HG03442 (cell line): ENCODE measurements around the gene C8G.

ENCODE experiments used
- ATAC-seq: cut with Tn5 transposase; IDR thresholded peaks from one replicate; pipeline ENCODE4 v1.9.1; 2021; ENCODE audit warnings: mild to moderate bottlenecking, moderate library complexity; ENCODE audit not compliant: unreplicated experiment

The C8G gene

DNA sequence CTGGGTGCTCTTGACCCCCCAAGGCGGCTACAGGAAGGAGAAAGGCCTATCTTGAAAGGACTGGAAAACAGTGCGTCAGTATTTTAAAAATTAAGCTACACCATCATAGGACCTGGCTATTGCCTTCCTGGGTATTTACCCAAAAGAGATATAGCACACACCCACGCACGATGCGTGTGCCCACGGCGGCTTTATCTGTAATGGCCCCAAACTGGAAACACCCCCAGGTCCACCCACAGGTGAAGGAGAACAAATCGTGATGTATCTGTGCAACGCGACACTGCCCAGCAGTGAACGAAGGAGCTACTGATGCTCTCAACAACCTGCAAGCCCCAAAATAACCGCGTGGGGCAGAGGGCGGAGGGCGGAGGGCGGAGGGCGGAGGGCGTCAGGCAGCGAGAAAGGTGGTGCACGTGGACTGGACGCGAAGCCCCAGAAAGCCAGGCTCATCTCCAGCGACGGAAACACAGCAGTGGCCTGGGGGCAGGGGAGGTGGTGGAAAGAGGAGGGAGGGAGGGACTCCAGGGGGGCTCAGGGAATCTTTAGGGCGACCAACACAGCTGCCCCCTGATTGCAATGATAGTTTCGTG lies 19.9 kb downstream of the C8G start:
- no peak for ATAC-seq

DNA sequence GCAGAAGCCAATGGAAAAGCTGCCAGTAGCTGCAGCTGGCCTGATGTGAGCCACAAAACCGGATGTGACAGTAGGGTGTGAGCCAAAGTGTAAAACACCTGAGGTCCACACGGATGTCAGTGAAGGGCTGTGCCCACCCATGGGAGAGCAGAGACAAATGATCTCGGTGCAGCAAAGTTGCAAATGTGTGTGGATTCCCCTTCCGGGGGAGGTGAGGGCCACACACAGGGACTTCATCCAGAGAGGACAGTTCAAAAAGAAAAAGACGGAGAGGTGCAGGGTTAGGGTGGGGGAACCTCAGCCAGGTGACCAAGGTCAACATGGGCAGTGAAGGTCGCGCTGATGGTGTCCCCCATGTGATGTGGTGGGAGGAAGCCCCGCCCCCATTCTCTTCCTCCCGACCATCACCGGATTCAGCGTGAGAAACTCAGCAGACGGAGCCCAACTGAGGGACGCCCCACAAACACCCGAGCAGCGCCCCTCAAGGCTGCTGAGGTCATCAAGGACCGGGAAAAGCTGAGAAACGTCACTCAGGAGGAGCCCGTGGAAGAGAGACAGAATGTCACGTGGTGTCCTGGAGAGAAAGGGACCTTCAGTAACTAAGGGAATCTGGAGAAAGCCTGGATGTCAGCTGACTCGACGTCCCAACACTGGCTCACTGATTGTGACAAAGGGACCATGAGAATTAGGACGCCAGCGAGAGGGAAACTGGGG lies 20.9 kb downstream of the C8G start:
- no peak for ATAC-seq

DNA sequence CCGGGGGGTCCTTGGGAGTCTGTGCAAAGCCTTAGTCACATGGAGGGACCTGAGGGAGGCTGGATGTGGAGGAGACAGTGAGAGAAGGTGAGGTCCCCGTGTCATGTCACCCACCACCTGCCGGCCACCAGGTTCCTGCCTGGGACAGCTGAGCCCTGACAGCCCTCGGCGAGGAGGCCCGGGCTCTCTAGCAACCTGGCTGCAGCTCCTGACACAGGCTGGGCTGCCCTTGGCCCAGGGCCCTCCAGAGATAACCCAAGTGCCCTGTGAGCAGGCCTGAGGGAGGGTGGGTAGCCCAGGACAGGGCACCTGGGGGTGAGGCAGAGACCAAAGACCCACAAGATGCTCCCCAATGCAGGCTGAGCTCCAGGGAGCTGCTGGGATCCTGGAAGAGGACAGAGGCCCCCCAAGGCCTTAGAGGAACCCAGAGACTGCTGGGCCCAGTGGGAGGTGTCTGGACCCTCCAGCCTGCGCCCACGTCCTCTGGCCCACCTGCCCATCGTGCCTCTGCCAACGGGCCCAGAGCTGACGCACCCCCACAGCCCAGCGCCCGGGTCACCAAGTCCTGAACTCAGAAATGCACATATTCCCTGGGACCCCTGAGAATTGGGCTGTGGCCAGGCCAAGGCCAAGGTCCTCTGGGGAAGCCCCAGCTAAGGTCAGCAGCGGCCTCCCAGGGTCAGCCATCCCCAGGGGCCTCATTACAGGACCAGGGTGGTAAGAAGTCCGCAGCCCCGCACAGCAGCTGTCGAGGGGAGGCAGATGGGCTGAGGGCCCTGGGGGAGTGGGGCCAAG lies 23.5 kb downstream of the C8G start:
- ATAC-seq, result no peak

DNA sequence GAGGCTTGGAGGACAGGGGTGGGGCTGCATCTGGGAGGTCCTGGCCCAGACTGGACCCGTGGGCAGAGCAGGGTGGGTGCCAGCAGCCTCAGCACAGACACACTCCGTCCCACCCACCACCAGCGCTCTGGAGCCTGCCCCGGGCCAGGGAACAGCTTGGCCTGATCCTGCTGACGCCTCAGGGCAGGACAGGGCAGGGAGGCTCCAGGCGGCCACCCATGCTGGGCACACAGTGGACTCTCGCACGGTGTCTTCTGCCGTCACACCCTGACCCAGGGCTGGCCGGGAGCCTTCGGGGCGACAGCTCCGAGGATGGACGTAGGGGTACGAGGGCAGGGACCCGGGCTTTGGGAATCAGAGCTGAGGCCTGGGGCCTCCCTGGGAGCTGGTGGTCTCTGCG lies 24.1 kb downstream of the C8G start:
- no peak for ATAC-seq

DNA sequence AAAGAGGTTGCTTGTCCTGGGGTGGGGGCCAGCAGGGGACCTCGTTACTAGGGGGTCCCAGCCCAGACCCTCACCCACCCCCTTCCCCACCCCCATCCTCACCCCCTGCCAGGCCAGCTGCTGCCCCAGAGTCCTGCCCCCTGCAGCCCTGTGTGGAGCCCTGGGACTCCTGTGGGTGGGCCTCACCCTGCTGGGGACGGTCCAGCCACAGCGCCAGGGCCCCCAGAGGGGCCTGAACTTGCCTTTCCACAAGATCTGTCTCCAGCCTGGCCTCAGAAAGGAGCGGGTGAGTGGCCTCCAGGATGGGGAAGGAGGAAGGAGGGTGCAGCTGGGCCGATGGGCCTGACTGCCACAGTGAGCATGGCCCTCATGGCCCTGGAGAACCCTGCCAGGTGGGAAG lies 24.7 kb downstream of the C8G start:
- no peak for ATAC-seq

DNA sequence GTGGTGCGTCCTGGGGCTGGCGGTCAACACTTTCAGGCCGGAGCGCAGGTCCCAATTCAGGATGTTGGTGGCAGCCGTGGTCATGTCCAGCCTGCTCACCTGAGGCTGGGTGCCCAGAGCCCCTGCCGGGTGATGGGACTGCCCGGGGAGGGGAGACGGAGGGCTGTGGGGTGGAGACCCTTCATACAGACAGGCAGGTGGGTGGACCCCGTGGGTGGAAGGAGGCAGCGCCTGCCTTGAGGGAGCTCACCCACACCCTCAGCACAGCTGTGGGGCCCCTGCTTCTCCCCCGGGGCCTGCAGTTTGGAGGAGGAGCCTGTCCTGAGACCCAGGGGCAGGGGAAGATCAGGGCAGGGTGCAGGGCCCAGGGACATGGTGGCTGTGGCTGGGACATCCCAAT lies 25.3 kb downstream of the C8G start:
- ATAC-seq, result no peak

DNA sequence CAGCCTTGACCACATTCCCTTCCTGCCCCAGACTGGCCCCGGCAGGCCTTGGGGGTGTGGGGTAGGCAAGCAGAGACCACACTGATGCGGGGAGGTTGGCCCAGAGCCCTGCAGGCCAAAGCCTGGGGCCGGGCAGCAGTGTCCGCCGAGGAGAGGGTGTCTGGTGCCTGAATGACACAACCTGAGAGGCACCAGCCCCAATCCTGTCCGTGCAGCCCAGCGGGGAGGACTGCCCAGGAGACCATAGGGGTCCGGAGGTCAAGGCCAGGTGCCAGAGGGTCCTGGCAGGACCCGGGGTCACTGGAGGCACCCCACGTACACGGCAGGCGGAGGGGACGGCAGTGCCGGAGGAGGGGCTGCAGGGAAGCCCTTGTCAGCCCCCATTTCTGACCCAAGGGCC lies 26.7 kb downstream of the C8G start:
- ATAC-seq, result no peak

DNA sequence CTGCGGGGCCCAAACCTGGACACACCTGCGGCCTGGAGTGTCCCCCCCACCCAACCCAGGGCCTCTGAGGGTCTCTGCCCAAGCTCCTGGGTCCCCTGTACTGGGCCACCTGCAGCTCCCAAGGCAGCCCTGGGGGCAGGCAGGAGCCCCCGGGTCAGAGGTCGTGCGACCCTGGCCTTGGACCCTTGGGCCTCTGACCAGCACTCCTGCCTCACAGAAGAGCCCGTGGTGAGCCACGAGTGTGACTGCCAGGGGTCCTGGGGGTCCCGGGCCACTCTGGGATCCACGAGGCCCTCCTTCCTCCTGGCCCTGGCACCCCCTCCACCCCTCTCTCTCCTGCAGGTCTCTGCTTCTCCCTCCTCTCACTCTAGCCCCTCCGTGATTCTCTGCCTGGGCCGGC lies 27.3 kb downstream of the C8G start:
- ATAC-seq, result no peak

DNA sequence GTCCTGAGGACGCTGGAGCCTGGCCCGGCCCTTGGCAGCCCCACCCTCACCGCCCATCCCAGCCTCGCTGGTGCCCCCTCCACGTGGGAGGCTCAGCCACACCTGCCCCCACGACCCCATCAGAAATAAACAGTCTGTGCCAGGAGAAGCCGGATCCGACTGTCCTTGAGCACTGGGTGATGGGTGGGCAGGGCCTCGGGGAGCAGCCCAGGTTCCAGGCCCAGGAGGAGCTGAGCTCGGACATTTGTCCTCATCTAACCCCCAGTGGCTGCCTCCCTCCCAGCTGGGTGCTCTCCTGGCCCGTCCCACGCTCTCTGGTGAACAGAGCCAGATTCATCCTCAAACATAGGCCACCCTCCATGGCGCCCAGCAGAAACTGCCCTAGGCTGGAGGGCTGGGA lies 27.7 kb downstream of the C8G start:
- no peak for ATAC-seq

DNA sequence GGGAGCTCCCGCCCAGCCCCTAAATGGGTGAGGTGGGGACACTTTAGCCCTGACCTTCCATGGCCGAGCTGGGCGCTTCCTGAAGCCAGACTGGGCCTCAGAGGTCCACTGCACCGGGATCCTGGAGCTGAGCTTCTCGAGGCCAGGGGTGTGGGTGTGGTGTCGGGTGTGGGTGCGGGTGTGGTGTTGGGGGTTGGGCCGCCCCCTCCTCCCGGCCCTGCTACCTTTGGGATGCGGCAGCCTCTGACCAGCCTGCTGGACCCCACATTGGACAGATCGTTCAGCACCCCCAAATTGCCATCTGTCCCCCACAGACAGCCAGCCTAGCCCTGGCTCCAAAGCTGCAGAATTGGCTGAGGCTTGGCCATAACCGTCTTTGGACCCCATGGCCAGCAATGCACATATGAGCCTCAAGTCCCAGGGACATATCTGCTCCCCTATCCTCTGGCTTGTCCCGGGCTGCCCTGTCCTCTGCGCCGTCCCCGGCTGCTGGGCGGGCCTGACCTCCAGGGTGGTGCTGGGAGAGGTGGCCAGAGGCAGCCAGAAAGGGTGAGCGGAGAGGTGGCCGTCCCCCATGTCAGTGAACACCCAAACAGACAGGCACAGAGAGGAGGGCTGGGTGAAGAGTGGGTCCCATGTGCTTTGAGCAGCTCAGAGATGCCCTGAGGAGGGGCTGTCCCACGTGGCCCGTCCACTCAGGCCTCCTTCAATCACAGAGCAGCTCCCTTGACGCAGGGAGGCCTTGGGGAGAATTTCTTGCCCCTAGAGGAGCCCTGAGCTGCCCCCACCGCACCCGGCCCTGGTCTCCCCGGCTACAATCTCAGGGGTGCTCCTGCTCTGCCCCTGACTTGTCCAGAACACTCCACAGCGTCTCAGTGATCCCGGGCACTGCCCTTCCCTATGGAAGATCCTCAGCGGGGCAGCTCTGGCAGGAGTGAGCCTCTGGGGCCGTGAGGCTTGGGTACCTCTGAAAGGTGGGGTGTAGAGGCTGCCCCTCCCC lies 28.9 kb downstream of the C8G start:
- ATAC-seq, result no peak

DNA sequence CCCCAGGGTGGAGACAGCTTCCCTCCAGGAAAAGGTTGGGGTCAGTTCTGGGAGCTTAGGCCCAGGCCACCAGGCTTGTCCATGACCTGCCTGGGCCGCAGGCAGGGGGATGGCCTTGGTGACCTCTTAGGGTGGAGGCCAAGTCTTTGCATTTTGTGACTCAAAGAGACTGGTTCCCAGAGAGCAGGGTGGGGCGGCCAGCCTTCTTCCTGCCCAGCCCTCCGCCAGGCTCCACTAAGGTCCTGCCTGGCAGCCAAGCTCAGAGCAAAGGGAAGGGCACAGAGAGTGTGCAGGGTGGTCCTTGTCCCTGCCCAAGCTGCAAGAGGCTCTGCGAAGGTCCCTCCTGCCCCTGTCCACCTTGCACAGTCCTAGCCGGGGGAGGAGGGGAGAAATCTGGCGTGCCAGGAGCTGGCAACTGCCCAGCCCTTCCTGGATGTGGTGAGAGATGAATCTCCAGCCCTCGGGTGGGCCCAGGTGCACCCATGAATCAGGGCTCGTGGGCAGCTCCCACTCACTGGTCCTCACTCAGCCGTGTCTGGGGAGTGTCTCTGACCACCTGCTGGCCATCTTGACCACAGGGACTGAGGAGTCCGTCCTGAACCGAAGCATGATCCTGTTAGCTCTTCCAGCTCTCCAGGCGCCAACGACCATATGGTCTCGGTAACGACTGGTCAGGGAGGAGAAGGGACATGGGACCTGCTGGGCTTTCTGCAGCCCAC lies 29.9 kb downstream of the C8G start:
- ATAC-seq, result no peak

DNA sequence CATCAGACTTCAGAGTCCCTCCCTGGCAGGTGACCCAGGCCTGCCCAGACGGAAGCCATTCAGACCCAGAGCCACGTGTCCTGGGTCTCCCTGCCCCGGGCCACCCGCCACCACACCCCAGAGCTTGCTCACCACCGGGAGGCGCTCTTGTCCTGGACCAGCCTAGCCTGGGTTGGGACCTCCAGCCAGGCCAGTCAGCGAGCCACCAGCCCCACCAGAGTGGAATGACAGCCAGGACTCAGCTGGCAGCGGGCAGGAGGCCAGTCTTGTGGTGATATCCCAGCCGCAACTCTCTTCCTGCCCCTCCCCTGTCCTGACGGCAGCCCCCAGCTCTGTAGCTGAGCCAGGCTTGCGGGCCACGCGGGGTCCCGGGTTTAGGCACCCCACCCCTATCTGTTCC lies 30.6 kb downstream of the C8G start:
- ATAC-seq, result no peak

DNA sequence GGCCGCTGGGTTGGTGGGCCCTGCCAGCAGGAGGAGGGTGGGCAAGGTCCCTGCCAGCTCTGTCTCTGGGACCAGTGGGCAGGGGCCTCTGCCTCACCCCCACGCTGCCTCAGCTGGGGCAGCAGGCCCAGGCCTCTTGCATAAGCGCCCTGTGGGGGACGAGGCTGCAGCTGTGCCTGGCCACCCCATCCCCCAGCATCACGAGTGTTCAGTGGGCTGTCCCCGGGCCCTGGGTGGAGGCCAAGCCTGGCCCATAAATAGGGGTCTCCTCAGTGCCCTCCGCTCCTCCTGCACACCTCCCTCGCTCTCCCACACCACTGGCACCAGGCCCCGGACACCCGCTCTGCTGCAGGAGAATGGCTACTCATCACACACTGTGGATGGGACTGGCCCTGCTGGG lies 32.2 kb downstream of the C8G start, which contains the start of gene PTGDS:
TSS of gene PTGDS (plus strand) at position 282 of the 400 bp plus-strand sequence. CDS start at position 357, 75 bp downstream.
- no peak for ATAC-seq

DNA sequence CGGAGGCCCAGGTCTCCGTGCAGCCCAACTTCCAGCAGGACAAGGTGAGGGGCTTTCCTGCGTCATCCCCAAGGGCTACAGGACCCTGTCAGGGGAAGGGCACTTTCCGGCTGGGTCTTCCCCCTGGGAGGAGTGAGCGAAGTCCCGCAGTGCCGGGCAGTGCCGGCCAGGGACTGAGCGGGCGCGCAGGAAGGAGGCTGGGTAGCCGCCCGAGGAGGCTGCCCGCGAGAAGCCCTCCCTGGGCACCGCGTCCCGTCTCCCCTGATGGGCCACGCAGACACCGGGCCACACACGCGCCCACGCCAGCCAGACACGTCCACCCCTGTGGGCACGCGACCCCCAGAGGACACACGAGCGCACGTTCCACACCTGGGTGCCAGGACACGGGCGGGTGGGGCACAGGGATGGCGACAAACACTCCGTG lies 32.6 kb downstream of the C8G start:
- ATAC-seq, result no peak

DNA sequence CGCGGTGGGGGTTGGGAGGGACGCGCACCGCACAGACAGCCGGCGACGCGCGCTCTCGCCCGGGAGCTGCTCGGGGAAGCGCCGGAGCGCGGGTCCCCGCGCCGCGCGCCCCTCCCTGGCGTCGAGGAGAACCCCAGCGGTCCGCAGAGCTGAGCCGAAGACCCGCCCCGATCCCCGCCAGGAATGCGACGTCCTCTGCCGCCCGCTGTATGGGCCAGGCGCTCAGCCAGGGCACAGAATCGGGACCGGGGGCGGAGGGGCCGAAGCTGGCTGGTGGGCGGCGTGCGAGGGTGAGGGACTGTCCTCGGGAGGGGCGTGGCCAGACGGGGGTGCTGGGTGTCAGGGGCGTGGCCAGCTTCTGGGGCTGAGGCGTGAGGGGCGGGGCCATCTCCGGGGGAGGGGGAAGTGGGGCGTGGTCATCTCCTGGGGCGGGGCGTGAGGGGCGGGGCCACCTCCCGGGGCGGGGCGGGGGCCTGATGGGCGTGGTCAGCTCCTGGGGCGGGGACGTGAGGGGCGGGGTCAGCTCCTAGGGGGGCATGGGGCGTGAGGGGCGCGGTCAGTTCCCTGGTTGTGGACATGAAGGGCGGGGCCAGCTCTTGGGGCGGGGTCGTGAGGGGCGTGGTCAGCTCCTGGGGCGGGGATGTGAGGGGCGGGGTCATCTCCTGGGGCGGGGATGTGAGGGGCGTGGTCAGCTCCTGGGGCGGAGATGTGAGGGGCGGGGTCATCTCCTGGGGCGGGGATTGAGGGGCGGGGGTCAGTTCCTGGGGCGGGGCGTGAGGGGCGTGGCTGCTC lies 33.2 kb downstream of the C8G start:
- ATAC-seq, result no peak

DNA sequence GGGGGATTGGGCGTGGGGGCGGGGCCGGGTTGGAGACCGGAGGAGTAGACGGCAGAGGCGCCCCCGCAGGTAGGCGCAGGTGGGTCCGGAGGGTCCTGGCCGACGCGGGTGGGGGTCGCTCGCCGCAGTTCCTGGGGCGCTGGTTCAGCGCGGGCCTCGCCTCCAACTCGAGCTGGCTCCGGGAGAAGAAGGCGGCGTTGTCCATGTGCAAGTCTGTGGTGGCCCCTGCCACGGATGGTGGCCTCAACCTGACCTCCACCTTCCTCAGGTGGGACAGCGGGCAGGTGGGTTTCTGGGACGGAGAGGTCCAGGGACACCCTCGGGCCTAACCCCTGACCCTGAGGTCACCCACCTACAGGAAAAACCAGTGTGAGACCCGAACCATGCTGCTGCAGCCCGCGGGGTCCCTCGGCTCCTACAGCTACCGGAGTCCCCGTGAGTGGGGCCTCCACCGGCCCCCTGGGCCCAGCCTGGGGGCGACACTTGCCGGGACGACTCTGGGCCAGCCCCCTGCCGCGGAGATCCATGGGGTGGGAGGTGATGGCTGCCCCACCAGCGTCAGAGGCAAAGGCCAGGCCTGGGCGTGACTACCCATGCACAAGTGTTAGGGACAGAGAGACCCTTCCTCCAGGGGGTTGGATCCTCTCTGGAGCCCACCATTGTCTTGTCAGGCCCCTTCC lies 34.0 kb downstream of the C8G start:
- ATAC-seq, result no peak

DNA sequence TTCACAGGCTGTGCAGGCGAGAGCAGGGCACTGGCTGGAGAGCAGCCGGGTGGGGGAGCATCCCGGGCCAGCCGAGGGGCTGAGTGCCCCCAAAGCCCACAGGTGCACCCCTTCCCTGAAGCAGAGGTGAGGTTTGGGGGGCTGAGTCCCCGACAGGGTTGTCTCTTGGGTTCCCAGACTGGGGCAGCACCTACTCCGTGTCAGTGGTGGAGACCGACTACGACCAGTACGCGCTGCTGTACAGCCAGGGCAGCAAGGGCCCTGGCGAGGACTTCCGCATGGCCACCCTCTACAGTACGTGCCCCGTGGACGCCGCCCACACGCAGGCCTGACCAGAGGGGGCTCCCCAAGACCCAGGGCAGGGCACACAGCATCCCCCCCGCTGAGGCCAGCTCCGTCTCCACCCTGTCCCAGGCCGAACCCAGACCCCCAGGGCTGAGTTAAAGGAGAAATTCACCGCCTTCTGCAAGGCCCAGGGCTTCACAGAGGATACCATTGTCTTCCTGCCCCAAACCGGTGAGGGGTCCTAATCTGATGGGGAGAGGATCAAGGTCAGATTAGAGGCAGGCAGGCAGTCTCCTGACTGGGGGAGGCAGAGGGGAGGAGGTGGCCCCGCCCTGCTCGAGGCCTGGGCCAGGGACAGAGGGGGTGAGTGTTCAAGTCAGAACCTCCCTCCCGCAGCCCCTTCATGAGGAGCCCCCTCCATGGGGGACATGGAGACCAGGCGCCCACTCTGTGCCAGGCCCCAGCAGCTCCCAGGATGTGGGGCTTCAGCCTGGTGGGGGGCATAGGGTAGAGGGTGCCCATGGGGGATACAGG lies 34.9 kb downstream of the C8G start:
- no peak for ATAC-seq
